Endothelial cell of umbilical vein (primary cell): ENCODE measurements around the gene ACR. TPM values are rescaled to one million over a fixed set of nuclear protein-coding genes. Genes with fewer than 3 reads are reported as not detected.

ENCODE experiments used
- BruUV-seq: library from RNA; stranded (reverse); fragments of 400-500 nt; replicated peaks from 2 replicates; lab custom pipeline; 2021; lab: Mats Ljungman, UMichigan
- CTCF ChIA-PET: fragments of 300-600, 350-600 bp; sonication (Branson Sonifier 250); formaldehyde crosslinking; loops from one replicate; lab custom pipeline; 2021; ENCODE audit warnings: antibody characterized with exemption, inconsistent platforms; lab: Charles Lee
- POLR2A ChIA-PET: fragments of 300-600, 350-600 bp; sonication (Branson Sonifier 250); formaldehyde crosslinking; loops from one replicate; lab custom pipeline; 2021; ENCODE audit warnings: antibody characterized with exemption, inconsistent platforms; lab: Charles Lee
- DNase-seq: peaks from one replicate; pipeline ENCODE4 v3.0.0-alpha.2; 2011; ENCODE audit warnings: low read depth, low spot score
- FAIRE-seq: peaks from 2 replicates; lab custom pipeline; 2011; peaks lifted over from hg19 to GRCh38; lab: Jason Lieb, UNC
- H2AFZ ChIP-seq: 2 replicates; pipeline ENCODE4 v1.6.0; 2012; ENCODE audit warnings: low read depth, low read length, control low read depth, inconsistent platforms
- H3K27ac ChIP-seq: 2 replicates; pipeline ENCODE4 v1.5.1; 2011; ENCODE audit warnings: low read depth, mild to moderate bottlenecking, control low read depth, low read length, moderate library complexity; ENCODE audit not compliant: insufficient read depth
- H3K27me3 ChIP-seq, 2 experiments: 2 replicates each; pipeline versions ENCODE4 v1.6.0 to v1.6.1; 2011; ENCODE audit warnings: low read length in 2 of 2, mixed read lengths in 1 of 2; ENCODE audit not compliant: control insufficient read depth in 2 of 2, insufficient read depth in 2 of 2
- H3K36me3 ChIP-seq, 2 experiments: 2 replicates in 1 of 2; 3 replicates in 1 of 2; pipeline ENCODE4 v1.5.1; 2011; ENCODE audit warnings: low read length in 2 of 2, mild to moderate bottlenecking in 1 of 2, moderate library complexity in 1 of 2; ENCODE audit not compliant: control insufficient read depth in 2 of 2, insufficient read depth in 2 of 2; ENCODE audit errors: extremely low read depth in 1 of 2
- H3K4me1 ChIP-seq: 3 replicates; pipeline ENCODE4 v1.5.1; 2011; ENCODE audit warnings: mild to moderate bottlenecking, low read length; ENCODE audit not compliant: control insufficient read depth, insufficient read depth; ENCODE audit errors: extremely low read depth
- H3K4me2 ChIP-seq: 2 replicates; pipeline ENCODE4 v1.6.1; 2011; ENCODE audit warnings: low read length, control low read depth, mixed read lengths; ENCODE audit not compliant: insufficient read depth
- H3K4me3 ChIP-seq, 3 experiments: fragments of 200-600 bp in 1 of 3; sonication (generic), shearing (Covaris generic) in 1 of 3; replicated peaks in 1 of 3; 2 replicates each; pipeline ENCODE4 v1.5.1; 2011 to 2016; ENCODE audit warnings: control low read depth in 3 of 3, low read length in 3 of 3, mild to moderate bottlenecking in 2 of 3, inconsistent platforms in 1 of 3, low read depth in 1 of 3, moderate library complexity in 1 of 3; ENCODE audit not compliant: insufficient read depth in 1 of 3
- H3K79me2 ChIP-seq: 2 replicates; pipeline ENCODE4 v1.6.0; 2012; ENCODE audit warnings: low read length, inconsistent platforms; ENCODE audit not compliant: control insufficient read depth, insufficient read depth
- H3K9ac ChIP-seq: replicated peaks from 2 replicates; pipeline ENCODE3; 2011; ENCODE audit warnings: low read length, control low read depth; ENCODE audit not compliant: insufficient read depth; ENCODE audit errors: extremely low read depth
- H3K9me1 ChIP-seq: replicated peaks from 3 replicates; pipeline ENCODE4 v1.6.0; 2011; ENCODE audit warnings: mild to moderate bottlenecking, low read length; ENCODE audit not compliant: control insufficient read depth, insufficient read depth; ENCODE audit errors: extremely low read depth
- H3K9me3 ChIP-seq: replicated peaks from 2 replicates; pipeline ENCODE4 v1.5.1; 2012; ENCODE audit warnings: low read length, inconsistent platforms; ENCODE audit not compliant: control insufficient read depth, insufficient read depth
- H4K20me1 ChIP-seq: replicated peaks from 2 replicates; pipeline ENCODE3; 2011; ENCODE audit warnings: mild to moderate bottlenecking, low read length; ENCODE audit not compliant: control insufficient read depth, insufficient read depth; ENCODE audit errors: extremely low read depth
- CTCF ChIP-seq, 2 donors: IDR thresholded peaks; 1 replicate in 1 of 2; 2 replicates in 1 of 2; pipeline ENCODE4 v1.5.1; 2011; ENCODE audit warnings: low read length in 2 of 2, mild to moderate bottlenecking in 2 of 2, moderate library complexity in 2 of 2, control low read depth in 1 of 2, inconsistent platforms in 1 of 2, low read depth in 1 of 2; ENCODE audit not compliant: insufficient read depth in 1 of 2; ENCODE audit errors: extremely low read depth in 1 of 2
- JUN ChIP-seq: IDR thresholded peaks from 2 replicates; pipeline ENCODE4 v1.6.1; 2011; ENCODE audit warnings: borderline replicate concordance, low read depth; ENCODE audit not compliant: insufficient read length, insufficient read depth
- MAX ChIP-seq: IDR thresholded peaks from 2 replicates; pipeline ENCODE4 v1.6.1; 2011; ENCODE audit not compliant: insufficient read depth, insufficient read length
- MYC ChIP-seq: IDR thresholded peaks from one replicate; pipeline ENCODE4 v1.6.1; 2011; ENCODE audit warnings: mild to moderate bottlenecking, low read depth, low read length
- POLR2AphosphoS5 ChIP-seq: IDR thresholded peaks from 2 replicates; pipeline ENCODE4 v1.6.1; 2012; ENCODE audit warnings: low read depth, mild to moderate bottlenecking, control low read depth, low read length, moderate library complexity; ENCODE audit not compliant: insufficient read depth
- dilution Hi-C: fragments of 300-500 bp; cut with MboI; formaldehyde crosslinking; loops from one replicate; pipeline ENCODE4 v1.15.0; 2019; ENCODE audit warnings: low sequenced_read_pairs; ENCODE audit not compliant: extremely low pct_ligation_motif_present
- intact Hi-C: fragments of 100-400 bp; cut with micrococcal nuclease; formaldehyde crosslinking; loops from one replicate; pipeline ENCODE4 v1.10.0; 2022
- polyA plus RNA-seq, 4 experiments: library from polyadenylated mRNA; depleted of rRNA in 3 of 4; stranded (reverse) in 3 of 4; unstranded in 1 of 4; fragments of >200 nt; gene quantifications; 2 replicates each; pipeline versions ENCODE4 v1.2.1 to v1.2.3, GENCODE V29; 2011 to 2012; ENCODE audit warnings: missing spikeins in 1 of 4
- total RNA-seq: library from RNA; stranded (reverse); gene quantifications from 2 replicates; pipeline ENCODE4 v1.2.3, GENCODE V29; 2021

ACR gene
- total and polyA plus RNA-seq, 2 donors (not counting 3 experiments of a cell fraction or from before 2014, with no cell fraction given): 0.91 to 4.1 TPM

- CTCF ChIA-PET: interaction anchor here (0.9 kb wide), 1 partner anchor 10 kb away, joined by 4 read pairs; no protein-coding TSS in a partner anchor
- no peak overlapping the region for H3K27ac ChIP-seq
- H3K4me2 ChIP-seq: no peak overlapping the region
- H3K79me2 ChIP-seq: peaks cover 19% of the 10 kb centered on the region
- DNase-seq (no peak), FAIRE-seq (no peak)
- TF ChIP-seq MYC: peak; percentile 21
- no peak for TF ChIP-seq JUN
- peak; percentile 7 for TF ChIP-seq POLR2AphosphoS5
- peak; percentile 60 to 71 for TF ChIP-seq CTCF (IDR thresholded peaks at IDR 0.05; ENCODE audit: extremely low read depth in 1 of 2, insufficient read depth in 1 of 2, low read depth in 1 of 2, low read length in 2 of 2)
- TF ChIP-seq MAX: peak; percentile 14
- H3K36me3 ChIP-seq: peaks cover 7 to 32% of the 10 kb centered on the region in 2 experiments
- dilution Hi-C loops: no loop called here
- H3K27me3 ChIP-seq: no peaks in the 10 kb centered on the region
- H3K4me1 ChIP-seq: no peaks in the 10 kb centered on the region
- no peak overlapping the region for H2AFZ ChIP-seq
- no peaks in the 10 kb centered on the region for H4K20me1 ChIP-seq
- no peaks in the 10 kb centered on the region for H3K9me1 ChIP-seq
- POLR2A ChIA-PET: no interaction called here
- H3K9ac ChIP-seq: no peak overlapping the region
- intact Hi-C loops: no loop called here
- H3K9me3 ChIP-seq: no peaks in the 10 kb centered on the region
- BruUV-seq: no TSS peak
- H3K4me3 ChIP-seq: no peak overlapping the region
These were observed 6.0 kb upstream of the ACR start for GRCh38 chr22:50731811-50732624.
